B cell (primary cell): Measurements from ENCODE around the gene STK40. TPM values are rescaled to one million over a fixed set of nuclear protein-coding genes. Genes with fewer than 3 reads are reported as not detected.

ENCODE experiments used
- ATAC-seq: fragments of 200-7000 bp; cut with Tn5 transposase; one replicate; pipeline ENCODE4 v1.10.0; 2021; ENCODE audit warnings: low read depth, mild to moderate bottlenecking, moderate number of reproducible peaks, moderate library complexity
- CTCF ChIA-PET: fragments of 350-600 bp; sonication (Branson Sonifier 250); formaldehyde crosslinking; loops from one replicate; lab custom pipeline; 2021; ENCODE audit warnings: antibody characterized with exemption, inconsistent platforms; lab: Charles Lee
- POLR2A ChIA-PET: fragments of 350-600 bp; sonication (Branson Sonifier 250); formaldehyde crosslinking; loops from one replicate; lab custom pipeline; 2021; ENCODE audit warnings: antibody characterized with exemption; lab: Charles Lee
- DNase-seq: peaks from one replicate; pipeline ENCODE4 v3.0.0; 2013
- H2AFZ ChIP-seq: 2 replicates; pipeline ENCODE4 v1.6.1; 2012; ENCODE audit warnings: mild to moderate bottlenecking, low read depth, low read length; ENCODE audit not compliant: insufficient read depth, poor library complexity, severe bottlenecking
- H3K27ac ChIP-seq, 2 donors: 1 replicate in 1 of 2; 2 replicates in 1 of 2; pipeline ENCODE4 v1.5.1; 2012 to 2013; ENCODE audit warnings: low read length in 2 of 2, mild to moderate bottlenecking in 2 of 2, moderate library complexity in 1 of 2
- H3K27me3 ChIP-seq, 4 experiments: fragments of 200-600 bp in 1 of 4; sonication (generic) in 1 of 4; replicated peaks in 1 of 4; 1 replicate in 2 of 4; 2 replicates in 2 of 4; pipeline versions ENCODE4 v1.6.1 to v1.7.0; 2013 to 2016; ENCODE audit warnings: low read length in 3 of 4, mild to moderate bottlenecking in 2 of 4, mixed read lengths in 1 of 4, moderate library complexity in 1 of 4; ENCODE audit not compliant: insufficient read depth in 4 of 4, control insufficient read depth in 3 of 4; ENCODE audit errors: control extremely low read depth in 1 of 4
- H3K36me3 ChIP-seq, 2 experiments: replicated peaks in 1 of 2; 1 replicate in 1 of 2; 2 replicates in 1 of 2; pipeline versions ENCODE4 v1.6.1 to v1.7.1; 2013; ENCODE audit warnings: low read length in 1 of 2; ENCODE audit not compliant: insufficient read depth in 2 of 2, control insufficient read depth in 1 of 2; ENCODE audit errors: control extremely low read depth in 1 of 2, extremely low read depth in 1 of 2
- H3K4me1 ChIP-seq, 2 donors: fragments of 200-600 bp in 1 of 2; sonication (generic) in 1 of 2; 1 replicate in 1 of 2; 2 replicates in 1 of 2; pipeline versions ENCODE4 v1.5.1 to v1.6.1; 2013 to 2017; ENCODE audit warnings: low read length in 2 of 2; ENCODE audit not compliant: control insufficient read depth in 2 of 2, insufficient read depth in 2 of 2
- H3K4me2 ChIP-seq: replicated peaks from 2 replicates; pipeline ENCODE3; 2012; ENCODE audit warnings: mild to moderate bottlenecking, low read depth, low read length; ENCODE audit not compliant: poor library complexity, severe bottlenecking
- H3K4me3 ChIP-seq, 5 experiments: fragments of 200-600 bp in 1 of 5; sonication (generic) in 1 of 5; 1 replicate in 3 of 5; 2 replicates in 2 of 5; pipeline versions ENCODE4 v1.5.1 to v1.7.0; 2011 to 2016; ENCODE audit warnings: low read length in 4 of 5, mild to moderate bottlenecking in 4 of 5, low read depth in 2 of 5, control low read depth in 1 of 5, moderate library complexity in 1 of 5; ENCODE audit not compliant: insufficient read depth in 1 of 5; ENCODE audit errors: control extremely low read depth in 1 of 5, extremely low read depth in 1 of 5
- H3K79me2 ChIP-seq: fragments of 200-600 bp; sonication (generic); one replicate; pipeline ENCODE4 v1.6.0; 2016; ENCODE audit warnings: low read length; ENCODE audit not compliant: control insufficient read depth, insufficient read depth
- H3K9ac ChIP-seq: fragments of 200-600 bp; sonication (generic); 2 replicates; pipeline ENCODE4 v1.6.1; 2017; ENCODE audit warnings: mild to moderate bottlenecking, low read length, moderate library complexity
- H3K9me3 ChIP-seq, 3 donors: one replicate each; pipeline versions ENCODE4 v1.6.1 to v1.7.1; 2013; ENCODE audit warnings: low read length in 2 of 3; ENCODE audit not compliant: control insufficient read depth in 2 of 3, insufficient read depth in 1 of 3; ENCODE audit errors: control extremely low read depth in 1 of 3
- H4K20me1 ChIP-seq: 2 replicates; pipeline ENCODE4 v1.6.0; 2012; ENCODE audit warnings: mild to moderate bottlenecking, low read length; ENCODE audit not compliant: insufficient read depth, control insufficient read depth, poor library complexity, severe bottlenecking
- H3K27ac Mint-ChIP-seq: one replicate; pipeline ENCODE4 v1.8.0; 2021; ENCODE audit warnings: mixed read lengths
- H3K27me3 Mint-ChIP-seq: one replicate; pipeline ENCODE4 v1.8.0; 2021; ENCODE audit warnings: mixed read lengths
- H3K4me1 Mint-ChIP-seq: one replicate; pipeline ENCODE4 v1.8.0; 2021; ENCODE audit warnings: mixed read lengths
- H3K4me3 Mint-ChIP-seq: one replicate; pipeline ENCODE4 v1.8.0; 2021; ENCODE audit warnings: mixed read lengths
- H3K9me3 Mint-ChIP-seq: one replicate; pipeline ENCODE4 v1.8.0; 2022; ENCODE audit warnings: mixed read lengths; ENCODE audit not compliant: insufficient read depth
- CTCF ChIP-seq: fragments of 200-600 bp; IDR thresholded peaks from one replicate; pipeline ENCODE4 v1.8.0; 2022; ENCODE audit warnings: antibody characterized with exemption, mild to moderate bottlenecking
- EZH2 ChIP-seq: IDR thresholded peaks from 2 replicates; pipeline ENCODE4 v1.6.1; 2012; ENCODE audit warnings: borderline replicate concordance, low read depth, mild to moderate bottlenecking, moderate library complexity, low read length; ENCODE audit not compliant: insufficient read depth, poor library complexity, severe bottlenecking
- WGBS: methylation state at CpG from one replicate; pipeline ENCODE4 v1.1.5; 2013; ENCODE audit warnings: missing lambda C conversion rate; ENCODE audit not compliant: insufficient coverage; 5-methylcytosine and 5-hydroxymethylcytosine counted together
- intact Hi-C: fragments of 100-400 bp; cut with micrococcal nuclease; formaldehyde crosslinking; loops from one replicate; pipeline ENCODE4 v1.10.0; 2022
- polyA plus RNA-seq: library from polyadenylated mRNA; depleted of rRNA; stranded (reverse); fragments of >200 nt; gene quantifications from 2 replicates; pipeline ENCODE4 v1.2.3, GENCODE V29; 2012
- total RNA-seq, 2 donors: library from RNA; stranded (reverse); fragments of 120-200 nt in 1 of 2; gene quantifications; 1 replicate in 1 of 2; 2 replicates in 1 of 2; pipeline versions ENCODE4 v1.2.3 to v1.2.4, GENCODE V29; 2013 to 2022

STK40 gene
- total and polyA plus RNA-seq, 2 donors (not counting 1 experiment from before 2014, with no cell fraction given): 53.1 to 69.1 TPM

DNA sequence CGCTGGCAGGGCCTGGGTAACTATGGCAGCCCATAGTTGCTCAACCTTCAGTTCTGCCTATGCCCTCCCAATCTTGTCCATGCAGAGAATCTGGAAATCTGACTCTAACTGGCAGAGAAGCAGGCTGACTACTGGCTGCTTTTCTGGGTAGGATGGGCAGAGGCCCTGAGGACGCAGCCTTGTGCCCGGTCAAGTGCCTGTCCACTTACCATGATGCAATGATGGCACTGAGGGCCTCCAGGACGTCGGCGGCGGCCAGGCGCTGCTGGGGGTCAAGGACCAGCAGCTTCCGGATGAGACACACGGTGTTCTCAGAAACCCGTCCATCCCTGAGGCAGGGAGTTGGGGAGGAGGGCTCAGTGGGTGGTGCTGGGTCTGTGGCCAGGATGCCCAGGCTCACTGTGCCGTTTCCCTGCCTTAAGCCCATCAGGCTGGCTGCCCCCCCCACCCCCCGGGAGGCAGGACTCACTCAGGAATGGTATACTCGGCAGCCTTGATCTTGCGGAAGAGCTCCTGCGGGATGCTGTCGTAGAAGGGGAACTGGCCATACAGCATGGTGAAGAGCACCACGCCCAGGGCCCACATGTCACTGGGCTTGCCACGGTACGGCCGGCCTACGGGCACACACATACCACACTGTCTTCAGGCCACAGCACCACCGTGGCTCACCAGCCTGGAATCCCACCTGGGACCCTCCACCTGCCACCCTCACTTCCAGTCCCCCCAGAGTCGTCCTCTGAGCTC lies 41.9 kb downstream of the STK40 start:
- Histone ChIP-seq H4K20me1 (peaks cover 15% of the 10 kb centered on the region), H3K9ac (no peak overlapping the region), H3K4me2 (no peak overlapping the region), H3K9me3 (no peaks in the 10 kb centered on the region), H3K36me3 (peaks cover 4 to 77% of the 10 kb centered on the region in 2 experiments), H3K4me1 (peaks cover 0 to 5% of the 10 kb centered on the region in 2 donors), H3K79me2 (no peaks in the 10 kb centered on the region), H2AFZ (no peak overlapping the region), H3K4me3 (no peak overlapping the region), H3K27ac (no peak overlapping the region), H3K27me3 (no peaks in the 10 kb centered on the region)
- no peaks in the 10 kb centered on the region for H3K9me3 Mint-ChIP-seq
- DNase-seq (no peak), ATAC-seq (no peak)
- peaks cover 7% of the 10 kb centered on the region for H3K4me1 Mint-ChIP-seq
- WGBS: 98% methylated on average over 24 of the region's 24 CpGs
- H3K4me3 Mint-ChIP-seq: no peak overlapping the region
- H3K27ac Mint-ChIP-seq: no peak overlapping the region
- intact Hi-C loops: loop anchor here (2.0 kb wide), 1 partner anchor 25 kb away; no protein-coding TSS in a partner anchor
- CTCF ChIA-PET: interaction anchor here (0.5 to 6.0 kb wide), 17 partner anchors 8 to 194 kb away, joined by 3 to 98 read pairs (median 6); partner anchors contain the start of genes LSM10 and TRAPPC3
- no peak for TF ChIP-seq CTCF
- no peak for TF ChIP-seq EZH2
- H3K27me3 Mint-ChIP-seq: no peaks in the 10 kb centered on the region
- POLR2A ChIA-PET: no interaction called here
